ENCODE measurements around the gene GATA6. TPM values are rescaled to one million over a fixed set of nuclear protein-coding genes. Genes with fewer than 3 reads are reported as not detected.

The GATA6 gene
- total RNA-seq, 1 experiment from 2014 or later: 3.3 TPM

GRCh38 chr18:22186484-22186971 is 17.1 kb downstream of the GATA6 start:
- BruUV-seq (replicated peaks): no TSS peak
- Histone ChIP-seq H3K27ac (ENCODE audit: low read depth, low read length) (no peak overlapping the region), H3K4me3 (replicated peaks in 1 of 2; ENCODE audit: low read depth in 1 of 2, low read length in 2 of 2) (no peak overlapping the region), H3K9me3 (ENCODE audit: control insufficient read depth in 1 of 2, insufficient read depth in 1 of 2, low read depth in 1 of 2, low read length in 2 of 2) (no peaks in the 10 kb centered on the region), H3K27me3 (ENCODE audit: insufficient read depth, low read length) (no peaks in the 10 kb centered on the region), H3K9ac (ENCODE audit: low read length) (no peak overlapping the region), H4K20me1 (ENCODE audit: insufficient read depth) (no peaks in the 10 kb centered on the region), H2AFZ (ENCODE audit: low read depth, low read length, poor library complexity, severe bottlenecking) (no peak overlapping the region), H3K4me2 (ENCODE audit: low read length) (no peak overlapping the region), H3K79me2 (ENCODE audit: insufficient read depth, low read length) (no peaks in the 10 kb centered on the region), H3K4me1 (ENCODE audit: control insufficient read depth in 1 of 2, insufficient read depth in 2 of 2, low read length in 2 of 2) (peaks cover 0 to 4% of the 10 kb centered on the region in 2 experiments; a peak in 1 of 4 replicates), H3K9me2 (ENCODE audit: insufficient read depth) (no peaks in the 10 kb centered on the region), H3K36me3 (ENCODE audit: control insufficient read depth in 1 of 2, insufficient read depth in 2 of 2, low read length in 2 of 2) (peaks cover 0 to 11% of the 10 kb centered on the region in 2 experiments; a peak in 2 of 4 replicates)
- intact Hi-C loops (cut with micrococcal nuclease): no loop called here
- TF ChIP-seq POLR2A (IDR thresholded peaks at IDR 0.05; ENCODE audit: borderline replicate concordance, extremely low read depth, insufficient read depth, insufficient read length): no peak
- no peak for TF ChIP-seq FOSL1 (IDR thresholded peaks at IDR 0.05; ENCODE audit: low read depth)
- TF ChIP-seq REST (IDR thresholded peaks at IDR 0.05; ENCODE audit: low read depth): no peak
- no peak for TF ChIP-seq YY1 (IDR thresholded peaks at IDR 0.05; ENCODE audit: extremely low read depth, insufficient replicate concordance, low read depth, low read length)
- TF ChIP-seq CTCF (IDR thresholded peaks at IDR 0.05 in 2 of 3, conservative IDR thresholded peaks at IDR 0.05 in 1 of 3; ENCODE audit: borderline replicate concordance in 1 of 3, insufficient read depth in 1 of 3, low read depth in 2 of 3, low read length in 2 of 3): no peak
- TF ChIP-seq SIN3A (IDR thresholded peaks at IDR 0.05; ENCODE audit: low read depth): no peak
- no peak for TF ChIP-seq POLR2AphosphoS5 (IDR thresholded peaks at IDR 0.05; ENCODE audit: low read depth, low read length)
- TF ChIP-seq TCF7L2 (IDR thresholded peaks at IDR 0.05; ENCODE audit: borderline replicate concordance, extremely low read depth, insufficient read depth, insufficient read length): no peak
- TF ChIP-seq EZH2phosphoT487 (IDR thresholded peaks at IDR 0.05; ENCODE audit: borderline replicate concordance): no peak
- no peak for TF ChIP-seq EGR1 (IDR thresholded peaks at IDR 0.05; ENCODE audit: low read depth)
- no peak for TF ChIP-seq RAD21 (IDR thresholded peaks at IDR 0.05; ENCODE audit: low read depth)
- TF ChIP-seq ZBTB33 (IDR thresholded peaks at IDR 0.05; ENCODE audit: extremely low read depth, insufficient replicate concordance, low read length): no peak
- no peak for TF ChIP-seq ELF1 (IDR thresholded peaks at IDR 0.05; ENCODE audit: borderline replicate concordance, low read depth)
- no peak for TF ChIP-seq SP1 (IDR thresholded peaks at IDR 0.05; ENCODE audit: low read depth)
- TF ChIP-seq MAX (IDR thresholded peaks at IDR 0.05): no peak
- no peak for TF ChIP-seq ATF3 (IDR thresholded peaks at IDR 0.05)
- TF ChIP-seq JUND (IDR thresholded peaks at IDR 0.05): no peak
- no peak for TF ChIP-seq ZNF274 (IDR thresholded peaks at IDR 0.05; ENCODE audit: low read depth, low read length)
- no peak for TF ChIP-seq ZFX (IDR thresholded peaks at IDR 0.05)
- TF ChIP-seq CEBPB (IDR thresholded peaks at IDR 0.05; ENCODE audit: low read depth): no peak
- no peak for ATAC-seq
- ChIA-PET CTCF (no interaction called here), RAD21 (ENCODE audit: low non-redundant PET in 1 of 2, low total read pairs in 2 of 2, uncharacterized antibody in 2 of 2, unreplicated experiment in 2 of 2) (no interaction called here), POLR2A (interaction anchor here (1.3 kb wide), 1 partner anchor 17 kb away, joined by 3 read pairs; the partner anchor contains the start of gene GATA6)
- no peak for DNase-seq (ENCODE audit: low read depth, low spot score)

Measured in HCT116 (cell line).